Stimulated activated CD4-positive, alpha-beta T cell treated with anti-CD3 and anti-CD28 coated beads, Interleukin-2, amount 100 ng/mL, for 48 hours (primary cell): ENCODE measurements around the gene PLVAP.

Source experiments
- DNase-seq, 2 donors: peaks; one replicate each; pipeline ENCODE4 v3.0.0-alpha.2; 2020

PLVAP gene

GRCh38 chr19:17376935-17377600 lies at the start of gene PLVAP:
Gene PLVAP (minus strand): TSS chr19:17377342. CDS start chr19:17377288, 54 bp downstream.
- DNase-seq, result no peak

GRCh38 chr19:17424743-17425365 lies 47.7 kb upstream of the PLVAP start:
- no peak for DNase-seq

- DNase-seq, result no peak
Measured at GRCh38 chr19:17423429-17424208, 46.5 kb upstream of the PLVAP start.

- DNase-seq, result no peak
Measured at GRCh38 chr19:17421942-17422341, 44.8 kb upstream of the PLVAP start.

- no peak for DNase-seq
Measured at GRCh38 chr19:17420475-17420924, 43.4 kb upstream of the PLVAP start.

GRCh38 chr19:17419621-17420474 lies 42.7 kb upstream of the PLVAP start, which contains the start of gene MVB12A:
Gene MVB12A (plus strand): TSS chr19:17420047. CDS start chr19:17420136, 89 bp downstream.
- DNase-seq, result peak; percentile 90 to 92

- no peak for DNase-seq
Measured at GRCh38 chr19:17419154-17419620, 42.0 kb upstream of the PLVAP start.

GRCh38 chr19:17418710-17419109 lies 41.6 kb upstream of the PLVAP start:
- DNase-seq, result no peak

- DNase-seq, result no peak
Measured at GRCh38 chr19:17415121-17415520, 38.0 kb upstream of the PLVAP start.

- no peak for DNase-seq
Measured at GRCh38 chr19:17414097-17414496, 37.0 kb upstream of the PLVAP start.

- DNase-seq, result no peak
Measured at GRCh38 chr19:17411801-17412200, 34.7 kb upstream of the PLVAP start.

GRCh38 chr19:17409990-17410389 lies 32.8 kb upstream of the PLVAP start:
- no peak for DNase-seq

GRCh38 chr19:17406887-17407196 lies 29.7 kb upstream of the PLVAP start:
- no peak for DNase-seq

- no peak for DNase-seq
Measured at GRCh38 chr19:17406046-17406886, 29.1 kb upstream of the PLVAP start.

GRCh38 chr19:17405250-17406045 lies 28.3 kb upstream of the PLVAP start, which contains the start of gene BST2:
Gene BST2 (minus strand): TSS chr19:17405630. CDS start chr19:17405575, 55 bp downstream.
- DNase-seq, result no peak

- no peak for DNase-seq
Measured at GRCh38 chr19:17404621-17405249, 27.6 kb upstream of the PLVAP start.

- no peak for DNase-seq
Measured at GRCh38 chr19:17404015-17404414, 26.9 kb upstream of the PLVAP start.

- peak; percentile 47 to 59 for DNase-seq
Measured at GRCh38 chr19:17402982-17403855, 26.1 kb upstream of the PLVAP start.

- DNase-seq, result no peak
Measured at GRCh38 chr19:17401628-17402027, 24.5 kb upstream of the PLVAP start.
